Stimulated activated CD4-positive, alpha-beta T cell treated with anti-CD3 and anti-CD28 coated beads, Interleukin-2, amount 100 ng/mL, for 24 hours (primary cell): Measurements from ENCODE around the gene MYO15A.

Source experiments
- DNase-seq, 2 donors: peaks; one replicate each; pipeline ENCODE4 v3.0.0-alpha.2; 2020

MYO15A gene, protein sequence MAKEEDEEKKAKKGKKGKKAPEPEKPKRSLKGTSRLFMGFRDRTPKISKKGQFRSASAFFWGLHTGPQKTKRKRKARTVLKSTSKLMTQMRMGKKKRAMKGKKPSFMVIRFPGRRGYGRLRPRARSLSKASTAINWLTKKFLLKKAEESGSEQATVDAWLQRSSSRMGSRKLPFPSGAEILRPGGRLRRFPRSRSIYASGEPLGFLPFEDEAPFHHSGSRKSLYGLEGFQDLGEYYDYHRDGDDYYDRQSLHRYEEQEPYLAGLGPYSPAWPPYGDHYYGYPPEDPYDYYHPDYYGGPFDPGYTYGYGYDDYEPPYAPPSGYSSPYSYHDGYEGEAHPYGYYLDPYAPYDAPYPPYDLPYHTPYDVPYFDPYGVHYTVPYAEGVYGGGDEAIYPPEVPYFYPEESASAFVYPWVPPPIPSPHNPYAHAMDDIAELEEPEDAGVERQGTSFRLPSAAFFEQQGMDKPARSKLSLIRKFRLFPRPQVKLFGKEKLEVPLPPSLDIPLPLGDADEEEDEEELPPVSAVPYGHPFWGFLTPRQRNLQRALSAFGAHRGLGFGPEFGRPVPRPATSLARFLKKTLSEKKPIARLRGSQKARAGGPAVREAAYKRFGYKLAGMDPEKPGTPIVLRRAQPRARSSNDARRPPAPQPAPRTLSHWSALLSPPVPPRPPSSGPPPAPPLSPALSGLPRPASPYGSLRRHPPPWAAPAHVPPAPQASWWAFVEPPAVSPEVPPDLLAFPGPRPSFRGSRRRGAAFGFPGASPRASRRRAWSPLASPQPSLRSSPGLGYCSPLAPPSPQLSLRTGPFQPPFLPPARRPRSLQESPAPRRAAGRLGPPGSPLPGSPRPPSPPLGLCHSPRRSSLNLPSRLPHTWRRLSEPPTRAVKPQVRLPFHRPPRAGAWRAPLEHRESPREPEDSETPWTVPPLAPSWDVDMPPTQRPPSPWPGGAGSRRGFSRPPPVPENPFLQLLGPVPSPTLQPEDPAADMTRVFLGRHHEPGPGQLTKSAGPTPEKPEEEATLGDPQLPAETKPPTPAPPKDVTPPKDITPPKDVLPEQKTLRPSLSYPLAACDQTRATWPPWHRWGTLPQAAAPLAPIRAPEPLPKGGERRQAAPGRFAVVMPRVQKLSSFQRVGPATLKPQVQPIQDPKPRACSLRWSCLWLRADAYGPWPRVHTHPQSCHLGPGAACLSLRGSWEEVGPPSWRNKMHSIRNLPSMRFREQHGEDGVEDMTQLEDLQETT (N-terminal part only)

DNA sequence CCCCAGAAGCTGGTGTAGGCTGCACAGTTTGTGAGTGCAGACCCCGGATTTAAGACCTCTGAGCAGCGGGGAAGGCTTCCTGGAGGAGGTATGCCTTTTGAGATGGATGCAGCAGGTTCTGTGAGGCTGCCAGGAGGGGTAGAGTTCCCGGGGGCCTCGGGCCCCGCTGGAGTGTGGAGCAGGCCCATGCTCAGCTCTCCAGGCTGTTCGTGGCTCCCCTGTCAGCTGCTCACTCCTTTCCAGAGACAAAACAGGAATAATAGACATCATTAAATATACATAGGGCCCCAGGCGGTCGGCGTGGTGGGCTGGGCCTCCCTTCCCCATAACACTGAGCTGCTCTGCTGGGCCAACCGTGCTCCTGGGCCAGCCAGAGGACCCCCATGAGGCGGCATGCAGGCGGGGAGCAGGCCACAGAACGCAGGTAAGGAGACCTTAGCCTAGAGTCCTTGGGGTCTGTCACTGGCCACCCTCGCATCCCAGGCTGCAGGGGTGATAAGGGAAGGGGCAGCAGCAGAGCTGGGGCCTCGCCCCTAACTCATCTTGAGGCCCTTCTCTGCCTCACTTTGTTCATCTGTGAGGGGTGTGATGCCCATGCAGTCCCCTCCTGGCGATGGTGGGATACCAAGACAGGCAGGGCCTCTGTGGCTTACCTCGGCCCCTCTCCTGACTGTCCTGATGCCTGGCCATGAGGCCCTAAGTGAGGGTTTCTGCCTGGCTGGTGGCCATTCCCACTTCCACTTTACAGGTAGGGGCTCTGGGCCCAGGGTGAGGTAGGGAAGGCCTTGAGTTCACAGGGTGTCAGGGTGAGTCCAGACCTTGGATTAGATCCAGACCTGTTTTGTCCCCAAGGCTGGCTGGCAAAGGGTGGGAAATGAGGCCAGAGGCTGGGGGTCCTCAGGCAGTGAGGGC is at the start of gene MYO15A:
TSS of gene MYO15A (plus strand) at position 356 of the 912 bp plus-strand sequence. CDS start 10,045 bp downstream, outside the sequence.
- DNase-seq, result no peak

DNA sequence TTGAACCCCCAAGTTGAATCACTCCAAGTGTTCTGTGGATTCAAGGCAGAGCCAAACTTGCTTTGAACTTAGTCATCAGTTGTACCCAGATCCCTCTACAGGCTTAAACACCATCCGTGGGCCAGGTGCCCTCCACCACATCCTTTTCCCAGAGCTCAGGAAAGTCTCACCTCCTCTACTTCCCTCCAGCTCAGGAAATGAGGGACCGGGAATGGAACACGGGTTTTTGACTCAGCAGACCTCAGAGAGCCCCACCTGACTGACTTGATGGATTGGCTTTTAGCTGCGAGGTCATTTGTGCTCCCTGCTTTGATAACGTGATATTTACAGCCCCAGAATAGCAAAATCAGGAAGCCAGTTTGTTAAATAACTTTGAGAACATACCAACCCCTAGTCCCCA is 49.3 kb upstream of the MYO15A start:
- no peak for DNase-seq

DNA sequence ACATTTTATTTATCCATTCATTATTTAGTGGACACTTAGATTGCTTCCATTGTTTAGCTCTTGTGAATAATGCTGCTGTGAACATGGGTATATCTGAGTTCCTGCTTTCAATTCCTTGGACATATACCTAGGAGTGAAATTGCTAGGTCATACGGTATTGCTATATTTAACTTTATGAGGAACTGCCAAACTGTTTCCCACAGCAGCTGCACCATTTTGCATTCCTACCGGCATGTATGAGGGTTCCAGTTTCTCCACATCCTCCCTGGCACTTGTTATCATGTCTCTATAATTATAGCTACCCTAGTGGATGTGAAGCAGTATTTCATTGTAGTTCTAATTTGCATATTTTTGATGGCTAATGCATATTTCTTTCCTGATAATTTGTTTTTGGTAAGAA is 44.5 kb upstream of the MYO15A start:
- DNase-seq, result no peak

DNA sequence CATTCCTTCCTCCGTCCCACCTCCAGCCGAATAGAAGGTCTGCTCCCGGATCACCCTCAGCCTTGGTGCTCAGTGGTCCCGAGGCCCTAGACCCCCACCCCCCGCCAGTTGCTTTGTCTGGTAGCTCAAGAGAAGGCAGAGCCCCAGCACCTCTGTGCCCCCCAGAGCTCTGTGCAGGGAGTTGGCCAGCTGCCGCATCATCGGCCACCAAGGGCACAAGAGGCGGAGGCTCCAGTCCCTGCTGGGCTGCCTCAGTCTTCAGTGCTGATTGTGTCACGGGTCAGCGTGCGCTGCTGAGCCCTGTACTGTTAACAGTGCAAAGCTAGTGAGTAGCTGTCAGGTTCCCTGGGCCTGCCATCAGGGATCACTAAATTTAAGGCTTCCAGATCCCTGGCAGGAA is 43.0 kb upstream of the MYO15A start:
- no peak for DNase-seq

DNA sequence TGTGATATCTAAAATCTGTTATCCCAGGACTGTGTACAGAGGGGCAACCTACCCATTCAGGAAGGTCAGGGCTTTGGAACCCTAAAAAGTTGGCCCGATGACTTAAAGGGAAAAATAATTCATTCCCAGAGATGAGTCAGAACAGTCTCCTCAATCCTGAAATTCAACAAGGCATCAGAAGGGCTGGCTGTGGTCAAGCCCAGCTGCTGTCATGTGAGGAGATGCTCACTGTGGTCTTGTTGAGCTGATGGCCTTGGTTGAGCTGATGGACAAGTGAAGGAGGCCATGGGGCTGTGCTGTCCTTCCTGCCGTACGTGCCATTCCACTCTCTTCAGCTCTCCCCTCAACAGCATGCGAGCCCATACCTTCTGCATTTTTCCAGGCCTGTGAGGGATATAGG is 41.7 kb upstream of the MYO15A start:
- DNase-seq, result no peak

DNA sequence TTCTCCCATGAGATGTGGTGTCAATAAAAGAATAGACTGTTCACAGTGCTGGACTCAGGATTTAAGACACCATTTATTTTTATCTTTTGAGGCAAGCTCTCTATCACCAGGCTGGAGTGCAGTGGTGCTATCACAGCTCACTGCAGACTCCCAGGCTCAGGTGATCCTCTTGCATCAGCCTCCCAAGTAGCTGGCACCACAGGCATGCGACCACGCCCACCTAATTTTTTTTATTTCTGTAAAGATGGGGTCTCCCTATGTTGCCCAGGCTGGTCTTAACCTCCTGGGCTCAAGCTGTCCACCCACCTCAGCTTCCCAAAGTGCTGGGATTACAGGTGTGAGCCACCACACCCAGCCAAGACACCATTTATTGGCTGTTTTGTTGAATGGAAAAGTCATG is 39.5 kb upstream of the MYO15A start:
- DNase-seq, result no peak

DNA sequence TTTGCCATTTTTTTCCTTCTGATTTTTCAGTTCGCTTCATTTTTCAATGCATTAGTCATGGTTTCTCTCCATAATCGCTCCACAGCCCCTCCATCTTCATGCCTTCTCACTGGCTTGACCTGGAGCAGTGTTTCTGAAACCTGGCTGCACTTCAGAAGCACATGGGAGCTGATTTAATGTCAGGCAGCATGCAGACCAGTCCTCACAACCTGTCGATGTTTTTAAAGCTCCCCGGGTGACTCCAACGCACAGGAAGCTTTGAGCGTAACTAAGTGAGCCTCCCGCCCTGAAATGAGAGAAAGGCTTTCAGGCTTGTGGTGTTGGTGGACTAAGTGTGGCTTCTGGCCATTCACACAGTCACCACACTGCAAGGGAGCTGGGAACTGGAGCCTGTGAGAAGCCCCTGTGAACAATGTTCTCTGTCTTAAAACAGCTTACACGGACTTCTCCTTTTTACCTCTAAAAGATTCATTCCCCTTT is 37.7 kb upstream of the MYO15A start:
- no peak for DNase-seq

DNA sequence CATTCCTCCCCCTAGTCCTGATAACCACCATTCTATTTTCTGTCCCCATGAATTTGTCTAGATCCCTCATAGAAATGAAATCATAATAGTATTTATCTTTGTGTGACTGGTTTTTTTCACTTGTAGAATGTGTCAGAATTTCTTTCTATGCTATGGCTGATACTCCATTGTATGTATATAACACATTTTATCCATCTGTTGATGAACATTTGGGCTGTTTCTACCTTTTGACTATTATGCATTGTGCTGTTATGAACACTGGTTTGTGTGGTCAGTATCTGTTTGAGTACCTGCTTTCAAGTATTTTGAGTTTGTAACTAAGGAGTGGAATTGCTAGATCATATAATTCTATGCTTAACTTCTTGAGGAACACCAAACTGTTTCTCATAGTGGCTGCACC is 36.8 kb upstream of the MYO15A start:
- DNase-seq, result no peak

DNA sequence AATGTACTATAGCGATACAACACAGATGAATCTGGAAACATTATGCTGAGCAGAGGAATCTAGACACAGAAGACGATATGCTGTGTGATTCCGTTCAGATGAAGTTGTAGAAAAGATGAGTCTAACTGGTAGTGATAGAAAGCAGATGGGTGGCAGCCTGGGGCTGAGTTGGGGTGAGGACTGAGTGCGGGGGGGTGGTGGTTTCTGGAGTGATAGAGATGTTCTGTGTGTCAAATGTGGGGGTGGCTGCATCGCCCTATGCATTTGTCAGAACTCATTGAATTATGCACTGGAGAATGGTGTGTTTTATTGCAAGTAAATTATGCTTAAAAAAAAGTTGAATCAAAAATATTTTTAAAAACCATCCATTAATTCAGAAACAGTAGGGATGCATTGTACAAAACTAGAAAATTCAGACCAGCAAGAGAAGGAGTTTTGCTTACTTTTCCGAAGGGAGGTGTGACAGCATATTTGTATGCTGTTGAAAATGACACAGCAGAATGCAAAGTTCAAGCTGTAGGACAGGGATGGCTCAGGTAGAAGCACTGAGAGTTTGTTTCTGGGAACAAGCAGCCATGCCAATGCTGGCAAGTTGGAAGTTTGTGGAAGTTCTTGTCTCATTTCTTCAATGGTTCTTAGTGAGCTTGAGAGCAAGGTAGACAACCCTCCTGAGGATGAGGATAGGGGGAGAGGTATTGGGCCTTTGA is 33.8 kb upstream of the MYO15A start:
- DNase-seq, result no peak

DNA sequence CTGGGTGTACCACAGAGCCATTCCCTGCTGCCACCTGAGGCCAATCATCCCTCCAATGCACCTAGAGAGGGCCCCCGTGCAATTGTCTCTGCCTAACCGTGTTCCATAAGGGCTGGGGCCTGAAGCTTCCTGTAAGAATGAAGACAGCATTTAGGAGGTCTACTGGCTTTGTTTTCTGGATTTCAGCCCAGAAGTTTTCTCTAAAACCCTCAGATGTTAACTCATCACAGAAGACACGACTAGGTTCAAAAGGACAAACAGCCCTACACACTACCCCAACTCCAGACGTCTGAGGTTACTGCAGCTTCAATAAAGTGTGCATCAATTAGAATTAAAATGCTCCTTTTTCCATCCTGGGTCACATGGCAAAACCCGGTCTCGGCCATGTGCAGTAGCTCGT is 31.6 kb upstream of the MYO15A start:
- no peak for DNase-seq

DNA sequence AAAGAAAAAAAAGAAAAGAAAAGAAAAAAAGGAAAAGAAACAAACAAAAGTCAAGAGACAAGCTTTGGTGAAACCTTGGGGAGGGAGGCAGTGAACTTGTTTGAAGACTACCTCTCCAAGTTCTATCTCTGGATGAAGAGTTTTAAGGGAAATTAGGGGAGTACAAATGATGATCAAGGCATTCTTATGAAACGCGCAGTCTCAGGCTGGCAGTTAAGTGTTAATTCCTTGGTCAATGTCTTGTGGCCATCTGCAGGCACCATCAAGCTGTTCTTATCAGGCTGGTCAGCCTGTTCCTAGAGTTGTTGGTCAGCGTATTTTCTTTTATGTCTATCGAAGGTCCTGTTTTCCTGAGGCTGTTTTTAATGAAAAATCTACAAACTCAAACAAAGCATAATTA is 29.0 kb upstream of the MYO15A start:
- DNase-seq, result no peak

DNA sequence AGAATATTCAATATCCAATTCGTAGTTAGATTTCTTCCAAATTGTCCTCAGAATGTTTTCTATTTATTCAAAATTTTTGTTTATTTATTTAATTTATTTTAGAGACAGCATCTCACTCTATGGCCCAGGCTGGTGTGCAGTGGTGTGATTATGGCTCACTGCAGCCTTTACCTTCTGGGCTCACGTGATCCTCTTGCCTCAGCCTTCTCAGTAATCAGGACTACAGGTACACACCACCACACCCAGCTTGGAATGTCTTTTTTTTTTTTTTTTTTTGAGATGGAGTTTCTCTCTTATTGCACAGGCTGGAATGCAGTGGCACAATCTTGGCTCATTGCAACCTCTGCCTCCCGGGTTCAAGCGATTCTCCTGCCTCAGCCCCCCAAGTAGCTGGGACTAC is 24.3 kb upstream of the MYO15A start:
- no peak for DNase-seq

DNA sequence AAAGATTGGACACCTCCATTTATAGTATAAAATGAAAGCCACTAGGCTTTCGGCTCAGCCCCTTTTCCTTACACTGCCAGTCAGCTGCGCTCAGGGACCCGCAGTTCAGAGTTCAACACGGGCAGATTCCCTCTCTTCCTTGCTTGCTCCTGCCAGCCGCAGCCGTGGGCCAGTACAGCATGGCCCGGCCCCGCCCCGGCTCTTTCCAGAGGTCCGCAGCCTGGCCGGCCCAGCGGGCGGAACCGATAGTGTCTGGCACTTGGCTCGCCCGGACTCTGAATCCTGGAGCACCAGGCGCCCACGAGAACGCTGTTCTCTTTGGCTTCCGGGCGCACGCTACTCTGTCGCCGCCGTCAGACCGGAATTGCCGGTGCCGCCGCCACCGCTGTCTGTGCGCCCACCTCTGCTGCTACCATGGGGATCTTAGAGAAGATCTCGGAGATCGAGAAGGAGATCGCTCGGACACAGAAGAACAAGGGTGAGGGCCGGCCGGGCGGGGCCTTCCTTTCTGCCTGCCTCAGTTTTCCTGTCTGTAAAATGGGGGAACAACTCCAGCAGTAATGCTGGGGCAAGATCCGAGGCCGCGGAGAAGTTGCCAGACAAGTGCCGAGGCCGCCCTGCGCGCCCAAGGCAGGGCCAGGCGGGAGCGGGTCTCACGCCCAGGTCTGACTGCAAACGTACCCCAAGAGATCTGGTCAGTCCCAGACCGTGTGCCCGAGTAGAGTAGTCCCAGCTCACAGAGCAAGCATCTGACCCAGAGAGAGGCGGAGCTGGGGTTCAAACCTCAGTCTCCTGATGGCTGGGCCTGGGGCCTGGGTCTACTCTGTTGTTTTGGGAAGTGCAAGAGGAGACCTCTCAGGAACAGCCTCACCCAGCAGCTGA is 20.7 kb upstream of the MYO15A start, which contains the start of gene DRG2:
TSS of gene DRG2 (plus strand) at position 339 of the 882 bp plus-strand sequence. CDS start at position 415, 76 bp downstream.
- DNase-seq, result peak; percentile 92 to 93

DNA sequence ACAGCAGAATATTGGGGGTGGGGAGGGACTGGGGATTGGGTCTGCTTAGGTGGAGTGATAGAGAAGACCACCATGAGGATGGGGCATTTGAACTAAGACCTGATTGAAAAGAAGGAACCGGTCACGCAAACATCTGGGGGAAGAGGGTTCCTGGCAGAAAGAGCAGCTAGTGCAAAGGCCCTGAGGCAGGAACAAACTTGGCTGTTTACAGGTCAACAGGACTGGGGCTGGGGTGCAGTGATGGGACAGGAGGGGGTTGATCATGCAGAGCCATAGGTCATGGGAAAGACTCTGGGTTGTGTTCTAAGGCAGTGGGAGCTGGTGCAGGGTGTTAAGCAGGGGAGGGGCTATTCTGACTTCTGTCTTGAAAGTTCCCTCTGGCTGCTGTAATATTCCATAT is 18.9 kb upstream of the MYO15A start:
- DNase-seq, result no peak

DNA sequence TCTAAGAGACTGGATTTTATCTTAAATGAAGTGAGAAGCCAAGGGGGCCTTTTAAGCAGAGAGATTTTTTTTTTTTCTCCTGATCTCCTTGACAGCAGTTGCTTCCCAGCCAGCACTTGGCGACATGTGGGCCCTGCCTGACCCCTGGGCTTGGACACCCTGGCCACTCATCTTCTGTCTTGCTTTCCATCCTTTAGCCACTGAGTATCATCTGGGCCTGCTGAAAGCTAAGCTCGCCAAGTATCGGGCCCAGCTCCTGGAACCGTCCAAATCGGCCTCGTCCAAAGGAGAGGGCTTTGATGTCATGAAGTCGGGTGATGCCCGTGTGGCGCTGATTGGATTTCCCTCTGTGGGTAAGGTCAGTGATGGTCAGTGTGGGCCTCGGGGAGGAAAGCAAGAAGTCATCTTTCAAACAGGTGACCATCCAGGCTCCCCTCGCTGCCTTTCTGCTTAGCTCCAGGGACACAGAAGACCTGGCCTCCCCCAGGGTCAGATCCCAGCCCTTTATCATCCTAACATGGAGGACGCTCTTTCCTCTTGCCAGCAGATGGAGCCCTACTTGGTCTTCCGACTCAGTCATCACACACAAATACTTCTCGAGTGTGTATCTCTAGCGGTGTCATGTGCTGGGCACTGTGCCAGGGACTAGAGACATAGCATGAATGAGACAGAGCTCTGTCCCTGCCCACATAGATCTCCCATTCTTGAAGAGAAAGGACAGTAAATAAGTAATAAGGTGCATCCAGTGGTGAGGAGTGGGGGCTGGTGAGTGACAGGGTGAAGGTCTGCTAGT is 14.7 kb upstream of the MYO15A start:
- peak in 1 of 2 donors; percentile 20 for DNase-seq

DNA sequence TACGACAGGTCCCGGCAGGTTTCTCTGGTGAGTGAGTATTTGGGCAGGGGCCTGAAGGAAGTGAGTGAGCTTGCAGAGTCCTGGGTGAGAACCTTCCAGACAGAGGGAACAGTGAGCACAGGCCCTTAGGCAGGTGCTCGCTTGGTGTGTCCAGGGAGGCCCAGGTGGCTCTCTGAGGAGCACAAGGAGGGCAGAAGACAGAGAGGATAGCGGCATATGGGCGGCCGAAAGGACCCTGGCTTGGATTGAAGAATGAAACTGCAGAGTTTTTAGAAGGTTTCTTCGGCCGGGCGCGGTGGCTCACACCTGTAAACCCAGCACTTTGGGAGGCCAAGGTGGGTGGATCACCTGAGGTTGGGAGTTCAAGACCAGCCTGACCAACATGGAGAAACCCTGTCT is 14.1 kb upstream of the MYO15A start:
- no peak for DNase-seq

DNA sequence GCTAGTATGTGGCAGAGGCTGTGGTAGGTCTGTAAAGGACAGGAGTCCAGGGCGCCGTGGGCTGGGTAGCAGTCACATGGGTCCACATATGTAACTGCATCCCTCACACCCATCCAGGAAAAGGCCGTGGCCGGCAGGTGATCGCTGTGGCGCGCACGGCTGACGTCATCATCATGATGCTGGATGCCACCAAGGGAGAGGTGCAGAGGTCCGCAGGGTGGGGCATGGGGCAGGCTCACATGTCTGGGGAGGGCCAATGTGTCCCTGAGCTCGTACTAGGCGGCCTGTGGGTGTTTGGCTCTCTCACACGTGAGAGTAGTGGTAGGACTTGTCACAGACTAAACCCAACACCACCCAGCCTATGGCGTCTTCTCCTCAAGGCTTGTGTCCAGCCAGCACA is 9.0 kb upstream of the MYO15A start:
- DNase-seq, result no peak

DNA sequence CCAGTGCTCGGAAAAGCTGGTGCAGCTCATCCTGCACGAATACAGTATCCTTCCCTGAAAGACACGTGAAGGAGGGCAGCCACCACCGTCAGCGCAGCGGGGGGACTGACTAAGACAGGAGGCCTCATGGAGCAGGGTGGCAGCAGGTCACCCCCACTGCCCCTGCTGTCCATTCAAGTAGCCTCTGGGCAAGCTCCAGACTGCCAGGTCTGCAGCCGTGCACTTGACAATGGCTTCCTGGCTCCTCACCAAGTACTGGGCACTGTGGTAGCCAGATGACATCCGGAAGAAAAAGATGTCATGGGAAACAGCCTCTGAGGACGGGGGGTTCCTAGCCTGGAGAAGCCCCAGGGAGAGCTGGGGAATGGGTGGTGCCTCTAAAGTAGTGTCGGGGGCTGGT is 7.9 kb upstream of the MYO15A start:
- DNase-seq, result no peak

DNA sequence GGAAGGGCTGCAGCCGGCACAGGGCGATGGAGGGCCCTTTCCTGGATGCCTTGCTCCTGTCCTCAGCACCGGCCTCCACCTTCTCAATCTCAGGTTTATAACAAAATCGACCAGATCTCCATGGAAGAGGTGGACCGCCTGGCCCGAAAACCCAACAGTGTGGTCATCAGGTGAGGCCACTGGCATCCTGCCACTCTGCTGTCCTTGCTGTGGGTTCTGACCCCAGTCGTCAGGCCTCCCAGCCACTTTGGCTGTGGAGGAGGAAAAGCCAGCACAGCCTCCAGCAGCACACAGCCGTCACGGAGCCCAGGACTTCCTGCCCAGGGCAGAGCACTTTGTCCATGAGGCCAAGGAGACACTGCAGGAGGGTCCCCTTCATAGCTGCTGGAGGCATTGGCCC is 6.7 kb upstream of the MYO15A start:
- no peak for DNase-seq
